SK-N-MC (cell line): Measurements from ENCODE around the gene KCNJ9.

ENCODE experiments used
- DNase-seq: peaks from one replicate; pipeline ENCODE4 v3.0.0-alpha.2; 2011; ENCODE audit warnings: low read depth, low spot score
- H3K27ac ChIP-seq: fragments of 200-600 bp; sonication (generic); 2 replicates; pipeline ENCODE4 v1.5.1; 2016; ENCODE audit warnings: mixed run types
- H3K36me3 ChIP-seq: fragments of 200-600 bp; sonication (generic); 2 replicates; pipeline ENCODE4 v1.6.1; 2017; ENCODE audit warnings: antibody characterized with exemption, low read length, mixed read lengths; ENCODE audit not compliant: insufficient read depth
- H3K4me3 ChIP-seq: fragments of 200-600 bp; sonication (generic); 2 replicates; pipeline ENCODE4 v1.5.1; 2016
- H3K9ac ChIP-seq: fragments of 200-600 bp; sonication (generic); 2 replicates; pipeline ENCODE4 v1.8.0; 2017; ENCODE audit warnings: mixed run types, mixed read lengths; ENCODE audit not compliant: insufficient read length
- H3K9me3 ChIP-seq: fragments of 200-600 bp; sonication (generic); 2 replicates; pipeline ENCODE4 v1.6.1; 2017; ENCODE audit warnings: low read depth, mild to moderate bottlenecking, antibody characterized with exemption, low read length, moderate library complexity, mixed read lengths
- EZH2 ChIP-seq: fragments of 200-600 bp; sonication (generic); IDR thresholded peaks from one replicate; pipeline ENCODE4 v1.6.1; 2017; ENCODE audit warnings: antibody characterized with exemption
- FOXP2 ChIP-seq: optimal IDR thresholded peaks from 2 replicates; pipeline ENCODE3; 2011; ENCODE audit warnings: mild to moderate bottlenecking, moderate library complexity; ENCODE audit not compliant: insufficient read depth; ENCODE audit errors: extremely low read length, control extremely low read depth
- POLR2AphosphoS5 ChIP-seq: IDR thresholded peaks from 2 replicates; pipeline ENCODE4 v1.6.1; 2012; ENCODE audit warnings: mild to moderate bottlenecking, low read depth, low read length, borderline replicate concordance

KCNJ9 gene

DNA sequence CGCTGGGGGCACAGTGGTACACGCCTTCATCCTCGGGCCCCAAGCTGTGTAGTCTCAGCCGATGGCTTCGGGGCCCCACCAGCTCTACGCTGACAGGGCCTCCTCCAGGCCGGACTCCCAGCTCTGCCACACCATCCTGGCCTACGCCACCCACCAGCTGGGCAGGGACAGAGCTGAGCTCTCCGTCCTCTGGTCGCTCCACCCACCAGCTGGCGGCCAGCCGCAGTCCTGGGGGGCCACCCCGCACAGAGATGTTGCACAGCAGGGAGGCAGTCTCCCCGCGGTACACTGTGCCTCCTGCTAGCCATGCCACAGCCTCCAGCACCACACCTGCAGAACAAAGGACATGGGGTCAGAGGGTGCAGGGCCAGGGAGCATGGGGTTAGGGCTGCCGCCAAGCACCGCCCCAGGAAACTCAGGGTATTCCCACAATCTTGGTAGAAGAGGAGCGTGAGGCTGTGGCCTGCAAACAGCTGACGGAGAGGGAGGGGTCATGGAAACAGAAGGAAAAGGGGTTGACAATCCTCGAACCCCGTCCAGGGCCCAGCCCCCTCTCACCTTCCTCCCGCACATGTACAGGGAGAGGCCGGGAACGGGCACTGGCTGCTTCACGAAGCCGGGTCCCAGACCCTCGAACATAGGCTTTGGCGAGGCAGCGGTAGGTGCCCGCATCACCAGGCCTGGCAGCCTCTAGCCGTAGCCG lies 11.2 kb downstream of the KCNJ9 start:
- Histone ChIP-seq H3K36me3 (no peaks in the 10 kb centered on the region), H3K9me3 (no peaks in the 10 kb centered on the region), H3K4me3 (no peak overlapping the region), H3K9ac (no peak overlapping the region), H3K27ac (no peak overlapping the region)
- TF ChIP-seq FOXP2 (no peak), EZH2 (no peak), POLR2AphosphoS5 (no peak)
- no peak for DNase-seq

DNA sequence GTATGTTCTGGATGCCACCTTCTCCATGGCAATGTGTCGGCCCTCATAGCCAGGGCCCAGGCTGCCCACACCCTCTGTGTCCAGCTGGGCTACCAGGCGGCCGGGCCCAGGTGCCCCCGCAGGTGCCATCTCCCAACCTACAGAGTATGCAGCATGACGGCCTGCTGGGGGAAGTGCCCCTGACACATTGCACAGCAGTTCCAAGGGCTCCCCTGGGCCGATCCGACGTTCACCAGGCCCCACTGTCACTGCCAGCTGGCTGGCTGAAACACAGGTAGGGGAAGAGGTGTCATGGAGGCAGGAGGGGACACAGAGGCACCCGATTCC lies 11.7 kb downstream of the KCNJ9 start:
- Histone ChIP-seq H3K4me3 (no peak overlapping the region), H3K27ac (no peak overlapping the region), H3K9ac (no peak overlapping the region), H3K9me3 (no peaks in the 10 kb centered on the region), H3K36me3 (no peaks in the 10 kb centered on the region)
- TF ChIP-seq FOXP2 (no peak), POLR2AphosphoS5 (no peak), EZH2 (no peak)
- no peak for DNase-seq

- H3K9ac ChIP-seq, result no peak overlapping the region
- H3K9me3 ChIP-seq, result no peaks in the 10 kb centered on the region
- TF ChIP-seq FOXP2 (no peak), EZH2 (no peak), POLR2AphosphoS5 (no peak)
- H3K4me3 ChIP-seq, result no peak overlapping the region
- no peak for DNase-seq
- no peaks in the 10 kb centered on the region for H3K36me3 ChIP-seq
- no peak overlapping the region for H3K27ac ChIP-seq
Measured at GRCh38 chr1:160093624-160094290, 12.4 kb downstream of the KCNJ9 start.

DNA sequence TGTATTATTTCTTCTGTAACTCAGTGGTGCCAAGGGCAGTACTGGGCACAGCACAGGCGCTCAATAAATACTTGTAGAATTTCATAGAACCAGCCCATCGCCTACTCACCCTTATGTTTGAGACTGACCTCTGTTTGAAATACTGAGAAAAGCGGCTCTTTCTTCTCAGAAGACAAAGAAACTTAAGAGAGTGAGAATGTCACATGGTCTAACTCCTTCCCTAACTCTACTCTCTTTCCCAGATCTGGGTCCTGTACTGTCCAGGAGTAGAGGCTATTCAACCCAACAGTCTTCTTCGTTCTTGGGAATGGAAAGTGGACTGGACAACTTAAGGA lies 12.9 kb downstream of the KCNJ9 start:
- no peak for DNase-seq
- no peak overlapping the region for H3K27ac ChIP-seq
- TF ChIP-seq FOXP2 (no peak), EZH2 (no peak), POLR2AphosphoS5 (no peak)
- H3K36me3 ChIP-seq, result no peaks in the 10 kb centered on the region
- no peaks in the 10 kb centered on the region for H3K9me3 ChIP-seq
- no peak overlapping the region for H3K4me3 ChIP-seq
- H3K9ac ChIP-seq, result no peak overlapping the region

DNA sequence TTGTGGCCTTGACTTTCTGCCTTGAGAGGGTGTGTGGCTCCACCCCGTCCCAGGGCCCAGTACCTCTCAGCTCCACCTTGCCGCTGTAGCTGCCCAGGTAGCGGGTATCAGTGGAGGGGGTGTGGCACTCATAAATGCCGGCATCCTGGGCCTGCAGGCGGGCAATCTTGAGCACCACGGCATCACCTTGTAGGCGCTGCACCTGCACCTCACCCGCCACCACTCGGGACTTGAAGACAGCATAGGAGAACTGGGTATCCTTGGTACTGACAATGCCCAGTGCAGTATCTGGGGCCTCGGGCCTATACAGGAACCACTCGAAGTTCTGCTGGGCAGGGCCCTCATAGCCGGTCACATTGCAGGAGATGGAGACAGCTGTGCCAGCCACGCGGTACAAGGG lies 13.5 kb downstream of the KCNJ9 start:
- no peaks in the 10 kb centered on the region for H3K36me3 ChIP-seq
- no peaks in the 10 kb centered on the region for H3K9me3 ChIP-seq
- H3K4me3 ChIP-seq, result no peak overlapping the region
- no peak for DNase-seq
- H3K9ac ChIP-seq, result no peak overlapping the region
- TF ChIP-seq POLR2AphosphoS5, result no peak
- no peak for TF ChIP-seq FOXP2
- TF ChIP-seq EZH2, result no peak
- H3K27ac ChIP-seq, result no peak overlapping the region

GRCh38 chr1:160095382-160096105 lies 14.2 kb downstream of the KCNJ9 start:
- no peak for TF ChIP-seq POLR2AphosphoS5
- no peak for TF ChIP-seq FOXP2
- TF ChIP-seq EZH2, result no peak
- DNase-seq, result no peak
- H3K9me3 ChIP-seq, result no peaks in the 10 kb centered on the region
- no peaks in the 10 kb centered on the region for H3K36me3 ChIP-seq
- no peak overlapping the region for H3K9ac ChIP-seq
- H3K27ac ChIP-seq, result no peak overlapping the region
- no peak overlapping the region for H3K4me3 ChIP-seq

DNA sequence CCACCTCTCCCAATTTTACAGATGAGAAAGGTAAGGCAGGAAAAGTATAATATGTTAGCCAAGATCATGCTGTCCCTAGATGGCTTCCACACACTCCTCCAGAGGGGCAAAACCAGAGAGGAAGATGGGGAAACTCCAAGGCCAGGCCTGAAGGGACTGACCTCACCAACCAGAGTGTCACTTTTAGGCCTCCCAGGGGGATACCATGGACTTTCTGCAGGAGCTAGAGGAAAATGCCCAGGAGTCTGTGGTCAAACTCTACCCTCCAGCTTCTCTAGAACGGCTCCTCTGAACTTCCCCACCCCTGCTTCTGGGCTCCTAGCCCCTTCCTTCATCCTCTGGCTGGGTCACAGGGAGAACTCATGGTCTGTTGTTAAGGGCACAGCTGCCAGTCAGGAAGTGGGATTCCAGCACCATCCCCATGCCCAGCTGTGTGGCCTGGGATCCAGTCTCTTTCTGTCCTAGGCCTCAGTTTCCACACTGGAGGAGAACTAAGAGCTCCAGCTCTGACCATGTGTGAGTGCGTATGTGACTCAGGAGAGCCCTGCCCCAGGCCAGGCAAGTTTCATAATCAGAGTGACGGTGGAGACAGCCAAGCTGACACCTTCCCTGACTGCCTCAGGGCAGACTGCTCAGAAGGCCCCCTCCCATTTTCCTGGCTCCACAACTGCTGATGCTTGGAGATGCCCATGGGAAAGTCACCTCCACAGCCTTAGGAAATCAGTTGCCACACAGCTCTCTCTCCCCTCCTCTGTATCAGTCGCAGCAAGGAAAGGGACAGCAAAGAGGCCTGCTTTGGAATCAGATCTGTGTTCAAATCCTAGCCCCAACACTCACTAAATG lies 15.2 kb downstream of the KCNJ9 start:
- Histone ChIP-seq H3K4me3 (no peak overlapping the region), H3K9ac (no peak overlapping the region), H3K36me3 (no peaks in the 10 kb centered on the region), H3K27ac (no peak overlapping the region), H3K9me3 (no peaks in the 10 kb centered on the region)
- DNase-seq, result no peak
- TF ChIP-seq POLR2AphosphoS5 (no peak), FOXP2 (no peak), EZH2 (no peak)
